Measurements from ENCODE around the gene PTGES3. TPM values are rescaled to one million over a fixed set of nuclear protein-coding genes. Genes with fewer than 3 reads are reported as not detected.

Gene PTGES3
- total RNA-seq, 1 experiment from 2014 or later: 52.8 TPM

DNA sequence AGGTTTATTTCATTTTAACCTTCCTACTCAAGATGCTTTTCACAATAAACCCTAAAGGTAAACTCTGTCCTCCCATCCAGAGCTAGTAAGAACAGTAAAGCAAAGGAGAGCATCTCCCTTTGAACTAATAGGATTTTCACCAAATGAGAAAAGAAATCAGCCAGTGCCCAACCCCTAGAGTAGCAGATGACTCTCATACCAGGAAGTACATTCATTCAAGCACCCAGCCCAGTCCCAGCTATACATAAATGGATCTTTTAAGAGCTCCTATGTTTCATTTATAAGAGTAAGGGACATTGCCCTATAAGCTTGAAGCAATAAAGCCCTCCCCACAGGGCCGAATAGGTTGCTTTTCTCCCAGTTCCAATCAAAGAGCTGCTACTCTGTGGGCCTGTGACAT is 65.5 kb downstream of the PTGES3 start:
- Histone ChIP-seq H3K36me3 (peaks cover 54% of the 10 kb centered on the region), H3K4me3 (no peak overlapping the region), H3K27me3 (no peaks in the 10 kb centered on the region), H3K9me3 (no peaks in the 10 kb centered on the region)
- DNase-seq: no peak

DNA sequence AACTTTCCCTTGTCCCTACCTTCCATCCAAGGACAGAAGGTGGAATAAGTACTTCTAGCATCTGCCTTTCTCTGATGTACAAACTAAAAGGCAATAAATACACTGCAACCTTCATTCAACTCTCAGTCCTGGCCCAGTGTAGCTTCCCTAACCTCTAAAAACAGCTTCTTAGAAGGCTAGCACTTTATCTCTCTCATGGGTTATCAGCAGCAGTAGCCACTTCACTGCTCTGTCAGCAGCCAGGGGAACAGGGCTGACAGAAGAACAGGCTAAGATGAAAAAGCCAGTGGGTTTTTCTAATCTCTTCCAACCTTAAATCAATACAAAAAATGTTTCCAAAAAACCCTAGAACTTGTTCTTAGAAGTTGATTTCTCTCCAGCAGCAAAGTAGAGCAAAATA is 71.2 kb downstream of the PTGES3 start:
- H3K36me3 ChIP-seq: peaks cover 76% of the 10 kb centered on the region
- no peak for DNase-seq
- H3K4me3 ChIP-seq: no peak overlapping the region
- H3K27me3 ChIP-seq: no peaks in the 10 kb centered on the region
- H3K9me3 ChIP-seq: no peaks in the 10 kb centered on the region

DNA sequence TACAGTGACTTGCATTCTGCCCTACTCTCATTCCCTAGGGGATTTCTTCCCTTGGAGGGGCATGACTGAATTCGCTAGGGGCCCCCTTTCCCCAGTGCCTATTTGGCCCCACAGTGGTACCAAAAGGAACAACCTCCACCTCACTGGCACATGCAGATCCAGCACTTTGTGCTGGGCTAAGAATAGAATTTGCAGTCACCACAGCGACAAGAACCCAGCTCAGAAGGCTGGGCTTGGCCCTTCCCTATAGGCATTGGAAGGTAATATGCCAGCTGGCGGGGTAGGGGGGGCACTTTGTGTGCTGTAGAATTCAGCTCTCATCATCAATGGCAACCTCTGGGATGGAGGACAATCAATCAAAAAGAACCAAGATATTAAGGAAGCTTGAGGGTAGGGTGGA is 71.8 kb downstream of the PTGES3 start:
- Histone ChIP-seq H3K9me3 (no peaks in the 10 kb centered on the region), H3K27me3 (no peaks in the 10 kb centered on the region), H3K4me3 (no peak overlapping the region), H3K36me3 (peaks cover 81% of the 10 kb centered on the region)
- DNase-seq: no peak

DNA sequence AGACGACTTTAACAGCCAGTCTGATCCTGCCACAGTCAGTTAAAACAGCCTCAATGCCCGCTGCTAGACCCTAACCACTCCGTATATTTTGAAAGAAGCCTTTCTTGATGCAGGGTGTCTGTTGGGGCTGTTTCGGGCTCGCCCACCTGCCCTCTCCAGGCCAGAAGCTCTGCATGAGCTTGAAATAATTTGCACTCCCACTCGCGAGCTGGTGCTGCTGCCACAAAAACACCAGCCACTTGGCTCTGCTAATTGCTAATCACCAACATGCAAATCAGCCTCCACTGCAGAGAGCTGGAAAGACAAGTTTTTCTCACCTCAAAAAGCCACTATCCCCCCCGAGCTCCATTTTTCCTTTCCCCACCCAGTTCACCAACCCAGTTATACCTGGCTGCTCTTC is 73.5 kb downstream of the PTGES3 start:
- Histone ChIP-seq H3K4me3 (no peak overlapping the region), H3K36me3 (peaks cover 92% of the 10 kb centered on the region), H3K9me3 (no peaks in the 10 kb centered on the region), H3K27me3 (no peaks in the 10 kb centered on the region)
- no peak for DNase-seq

Other genes starting within 250 kb of the PTGES3 start
- gene TIMELESS, start 238.9 kb downstream of the PTGES3 start, total RNA-seq (2014; rRNA removed; shearing (Covaris generic); ENCODE audit: low replicate concordance): 22.6 and 24.4 TPM in 2 replicates
- not detected in 2 replicates for gene MIP, start 233.6 kb downstream of the PTGES3 start, total RNA-seq (2014; rRNA removed; shearing (Covaris generic); ENCODE audit: low replicate concordance)
- 0.35 and 0.69 TPM in 2 replicates for gene SPRYD4, start 219.7 kb downstream of the PTGES3 start, total RNA-seq (2014; rRNA removed; shearing (Covaris generic); ENCODE audit: low replicate concordance)
- gene GLS2, start 200.1 kb downstream of the PTGES3 start, total RNA-seq (2014; rRNA removed; shearing (Covaris generic); ENCODE audit: low replicate concordance): 1.5 TPM in 1 of 2 replicates, not detected in the other
- gene RBMS2, start 166.5 kb downstream of the PTGES3 start, total RNA-seq (2014; rRNA removed; shearing (Covaris generic); ENCODE audit: low replicate concordance): 3.8 and 4.4 TPM in 2 replicates
- gene BAZ2A, start 58.0 kb downstream of the PTGES3 start, total RNA-seq (2014; rRNA removed; shearing (Covaris generic); ENCODE audit: low replicate concordance): 2.4 and 7.6 TPM in 2 replicates
- 202 and 245 TPM in 2 replicates for gene ATP5F1B, start 42.3 kb downstream of the PTGES3 start, total RNA-seq (2014; rRNA removed; shearing (Covaris generic); ENCODE audit: low replicate concordance)
- 1,715 and 2,709 TPM in 2 replicates for gene NACA, start 37.0 kb upstream of the PTGES3 start, total RNA-seq (2014; rRNA removed; shearing (Covaris generic); ENCODE audit: low replicate concordance)
- gene PRIM1, start 64.0 kb upstream of the PTGES3 start, total RNA-seq (2014; rRNA removed; shearing (Covaris generic); ENCODE audit: low replicate concordance): 25.1 and 44.7 TPM in 2 replicates
- gene HSD17B6, start 75.0 kb upstream of the PTGES3 start, total RNA-seq (2014; rRNA removed; shearing (Covaris generic); ENCODE audit: low replicate concordance): 0.44 and 3.0 TPM in 2 replicates
- not detected in 2 replicates for gene SDR9C7, start 246.1 kb upstream of the PTGES3 start, total RNA-seq (2014; rRNA removed; shearing (Covaris generic); ENCODE audit: low replicate concordance)